Neuronal stem cell (in vitro differentiated cells): ENCODE data around the gene RER1.

ENCODE experiments used
- DNase-seq: peaks from one replicate; pipeline ENCODE4 v3.0.0-alpha.2; 2013; ENCODE audit warnings: low spot score
- H2AFZ ChIP-seq: one replicate; pipeline ENCODE4 v1.6.1; 2013; ENCODE audit warnings: mild to moderate bottlenecking, low read length, inconsistent platforms
- H2AK5ac ChIP-seq: 2 replicates; pipeline ENCODE4 v1.6.1; 2013; ENCODE audit warnings: low read depth, mild to moderate bottlenecking, inconsistent platforms, low read length, moderate library complexity, mixed read lengths
- H2BK120ac ChIP-seq: 2 replicates; pipeline ENCODE4 v1.6.1; 2013; ENCODE audit warnings: low read depth, mild to moderate bottlenecking, inconsistent platforms, low read length, moderate library complexity, mixed read lengths
- H2BK12ac ChIP-seq: one replicate; pipeline ENCODE4 v1.6.1; 2013; ENCODE audit warnings: low read length, inconsistent platforms
- H2BK15ac ChIP-seq: 2 replicates; pipeline ENCODE4 v1.6.1; 2013; ENCODE audit warnings: mild to moderate bottlenecking, low read length, inconsistent platforms, mixed read lengths
- H2BK5ac ChIP-seq: one replicate; pipeline ENCODE4 v1.6.1; 2013; ENCODE audit warnings: inconsistent platforms, mild to moderate bottlenecking, low read length, moderate library complexity
- H3K14ac ChIP-seq: one replicate; pipeline ENCODE4 v1.6.1; 2013; ENCODE audit warnings: low read length, inconsistent platforms
- H3K18ac ChIP-seq: 2 replicates; pipeline ENCODE4 v1.6.1; 2013; ENCODE audit warnings: low read length, inconsistent platforms
- H3K23ac ChIP-seq: 2 replicates; pipeline ENCODE4 v1.6.1; 2013; ENCODE audit warnings: low read depth, mild to moderate bottlenecking, mixed read lengths, low read length, inconsistent platforms; ENCODE audit not compliant: poor library complexity
- H3K27ac ChIP-seq: replicated peaks from 3 replicates; pipeline ENCODE4 v1.5.1; 2013; ENCODE audit warnings: low read length, inconsistent platforms
- H3K27me3 ChIP-seq, 3 experiments: 2 replicates each; pipeline ENCODE4 v1.6.1; 2013; ENCODE audit warnings: low read length in 3 of 3, mild to moderate bottlenecking in 2 of 3, inconsistent platforms in 1 of 3, low read depth in 1 of 3, mixed read lengths in 1 of 3, moderate library complexity in 1 of 3; ENCODE audit not compliant: control insufficient read depth in 3 of 3, insufficient read depth in 3 of 3
- H3K36me3 ChIP-seq, 2 donors: replicated peaks in 1 of 2; 2 replicates each; pipeline ENCODE4 v1.6.1; 2013; ENCODE audit warnings: low read length in 2 of 2; ENCODE audit not compliant: control insufficient read depth in 2 of 2, insufficient read depth in 2 of 2
- H3K4ac ChIP-seq: 2 replicates; pipeline ENCODE4 v1.6.1; 2013; ENCODE audit warnings: inconsistent platforms, mild to moderate bottlenecking, low read length, moderate library complexity
- H3K4me1 ChIP-seq, 2 donors: 1 replicate in 1 of 2; 2 replicates in 1 of 2; pipeline ENCODE4 v1.6.1; 2013; ENCODE audit warnings: low read length in 2 of 2, low read depth in 1 of 2; ENCODE audit not compliant: control insufficient read depth in 2 of 2, insufficient read depth in 1 of 2
- H3K4me2 ChIP-seq: one replicate; pipeline ENCODE4 v1.6.1; 2013; ENCODE audit warnings: mild to moderate bottlenecking, low read length, inconsistent platforms; ENCODE audit not compliant: insufficient read depth, poor library complexity, severe bottlenecking
- H3K4me3 ChIP-seq, 2 donors: 2 replicates each; pipeline ENCODE4 v1.5.1; 2013; ENCODE audit warnings: low read length in 2 of 2, mild to moderate bottlenecking in 2 of 2, inconsistent platforms in 1 of 2, moderate library complexity in 1 of 2
- H3K79me1 ChIP-seq: one replicate; pipeline ENCODE4 v1.6.1; 2013; ENCODE audit warnings: low read depth, mild to moderate bottlenecking, inconsistent platforms, low read length, moderate library complexity
- H3K9ac ChIP-seq: one replicate; pipeline ENCODE4 v1.6.1; 2013; ENCODE audit warnings: mild to moderate bottlenecking, low read depth, low read length, inconsistent platforms; ENCODE audit not compliant: poor library complexity
- H3K9me3 ChIP-seq, 2 donors: replicated peaks in 1 of 2; 2 replicates each; pipeline versions ENCODE3 to v1.6.1; 2013; ENCODE audit warnings: low read length in 2 of 2, mild to moderate bottlenecking in 2 of 2, inconsistent platforms in 1 of 2, low read depth in 1 of 2, mixed read lengths in 1 of 2, moderate library complexity in 1 of 2; ENCODE audit not compliant: control insufficient read depth in 2 of 2, insufficient read depth in 1 of 2
- H4K8ac ChIP-seq: one replicate; pipeline ENCODE4 v1.6.1; 2013; ENCODE audit warnings: low read depth, mild to moderate bottlenecking, inconsistent platforms, low read length, moderate library complexity
- H4K91ac ChIP-seq: one replicate; pipeline ENCODE4 v1.6.1; 2013; ENCODE audit warnings: low read length, low read depth, mild to moderate bottlenecking, inconsistent platforms; ENCODE audit not compliant: poor library complexity
- WGBS, 2 donors: extraction: QIAGEN DNeasy Blood & Tissue Kit; methylation state at CpG; one replicate each; pipeline ENCODE4 v1.1.7; 2013; ENCODE audit warnings: missing lambda C conversion rate in 2 of 2, mixed read lengths in 1 of 2; ENCODE audit not compliant: insufficient read length in 2 of 2, insufficient replicate concordance in 1 of 2; ENCODE audit errors: extremely low coverage in 2 of 2; 5-methylcytosine and 5-hydroxymethylcytosine counted together

Gene RER1

DNA sequence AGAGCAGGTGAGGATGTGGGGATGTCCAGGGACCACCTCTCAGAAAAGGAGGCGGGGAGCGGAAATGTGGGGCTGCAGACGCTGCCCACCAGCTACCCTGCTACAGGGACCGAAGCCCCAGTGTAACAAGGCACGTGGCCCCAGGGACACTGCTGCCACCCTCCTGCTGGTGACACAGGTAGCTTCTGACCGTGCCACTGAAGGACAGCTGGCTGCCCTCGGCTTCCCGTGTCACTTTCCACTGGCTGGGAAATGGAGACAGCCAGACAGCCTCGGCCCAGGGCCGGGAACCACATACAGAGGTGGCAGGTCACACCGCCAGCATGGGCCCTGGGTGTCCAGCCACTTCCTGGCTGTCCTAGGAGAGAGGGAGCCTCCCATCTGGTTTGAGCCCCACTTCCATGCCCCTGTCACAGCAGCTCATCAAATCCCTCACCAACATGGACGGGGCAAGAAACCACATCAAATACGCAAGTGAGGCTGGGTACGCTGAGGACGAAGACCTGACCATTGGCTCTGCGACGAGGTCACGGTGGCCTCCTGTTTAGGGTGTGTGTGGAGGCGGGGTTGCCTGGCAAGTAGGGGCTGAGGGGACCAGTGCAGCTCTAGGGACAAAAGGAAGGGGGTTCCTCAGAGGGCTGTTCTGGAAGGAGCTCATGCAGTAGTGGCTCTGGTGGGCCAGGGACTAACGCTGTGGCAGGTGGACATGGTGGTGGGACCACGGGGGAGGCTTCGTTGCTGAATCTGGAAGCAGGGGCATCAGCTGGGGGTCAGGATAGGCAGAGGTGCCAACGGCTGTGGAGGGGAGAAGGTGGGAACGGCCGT, 15.7 kb downstream of the RER1 start:
- Histone ChIP-seq H3K18ac (no peak overlapping the region), H3K4ac (no peak overlapping the region), H2AFZ (no peak overlapping the region), H2BK12ac (no peak overlapping the region), H3K27me3 (no peaks in the 10 kb centered on the region), H3K4me3 (no peak overlapping the region), H3K36me3 (peaks cover 52 to 76% of the 10 kb centered on the region in 2 donors), H3K9ac (peak overlapping the region; percentile 21), H2BK120ac (no peak overlapping the region), H3K4me1 (peaks cover 0 to 4% of the 10 kb centered on the region in 2 donors), H3K14ac (no peak overlapping the region), H4K91ac (no peak overlapping the region), H3K79me1 (peaks cover 12% of the 10 kb centered on the region), H3K9me3 (no peaks in the 10 kb centered on the region), H3K27ac (no peak overlapping the region), H2BK15ac (no peak overlapping the region), H3K4me2 (no peak overlapping the region), H2AK5ac (no peak overlapping the region), H4K8ac (no peak overlapping the region), H3K23ac (peak overlapping the region; percentile 73), H2BK5ac (peak overlapping the region; percentile 11)
- no CpG with 5 or more reads among the region's 25 CpGs for WGBS, 2 donors
- DNase-seq = no peak

DNA sequence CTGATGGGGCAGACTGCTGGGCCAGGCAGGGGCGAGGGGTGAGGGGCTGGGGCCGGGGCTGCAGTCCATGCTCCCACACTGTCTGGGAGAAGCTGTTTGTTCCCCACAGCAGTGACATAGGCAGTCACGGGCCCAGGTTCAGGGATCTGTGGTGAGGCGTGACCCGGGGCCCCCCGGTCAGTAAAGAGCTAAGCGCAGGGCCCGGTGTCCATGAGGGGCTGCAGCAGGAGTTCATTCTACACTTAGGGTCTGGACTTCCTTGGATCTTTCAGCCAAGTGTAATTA, 16.3 kb downstream of the RER1 start:
- no peak overlapping the region for H3K23ac ChIP-seq
- H2BK120ac ChIP-seq = no peak overlapping the region
- no peak overlapping the region for H2BK5ac ChIP-seq
- H3K4ac ChIP-seq = no peak overlapping the region
- H2AFZ ChIP-seq = no peak overlapping the region
- H4K8ac ChIP-seq = no peak overlapping the region
- no peaks in the 10 kb centered on the region for H3K27me3 ChIP-seq
- no peak overlapping the region for H3K14ac ChIP-seq
- H2AK5ac ChIP-seq = no peak overlapping the region
- no peak overlapping the region for H4K91ac ChIP-seq
- no peak overlapping the region for H2BK15ac ChIP-seq
- no peak overlapping the region for H3K4me2 ChIP-seq
- no peak overlapping the region for H3K18ac ChIP-seq
- no peak for DNase-seq
- H3K79me1 ChIP-seq = peaks cover 12% of the 10 kb centered on the region
- no peak overlapping the region for H3K4me3 ChIP-seq
- no peaks in the 10 kb centered on the region for H3K9me3 ChIP-seq
- H3K4me1 ChIP-seq = peaks cover 2 to 4% of the 10 kb centered on the region in 2 donors
- WGBS, 2 donors = no CpG with 5 or more reads among the region's 8 CpGs
- H3K27ac ChIP-seq = no peak overlapping the region
- no peak overlapping the region for H2BK12ac ChIP-seq
- H3K36me3 ChIP-seq = peaks cover 48 to 71% of the 10 kb centered on the region in 2 donors
- H3K9ac ChIP-seq = no peak overlapping the region

DNA sequence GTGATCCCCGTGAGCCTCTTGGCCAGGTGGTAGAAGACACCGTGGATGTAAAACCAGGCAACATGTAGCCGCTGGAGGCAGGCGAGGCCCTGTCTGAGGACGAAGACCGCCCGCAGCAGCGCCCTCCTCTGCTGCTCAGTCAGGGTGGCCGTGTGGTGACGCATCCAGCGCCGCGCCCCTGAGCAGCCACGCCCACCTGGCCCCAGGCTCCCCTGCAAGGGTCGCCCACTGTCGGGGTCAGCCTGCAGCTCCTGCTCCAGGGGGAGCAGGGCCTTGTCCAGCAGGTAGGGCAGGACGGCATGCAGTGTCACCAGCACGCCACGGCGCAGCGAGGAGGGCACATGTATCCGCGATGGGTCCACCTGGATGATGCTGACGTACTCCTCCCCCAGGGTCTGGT, 16.8 kb downstream of the RER1 start:
- Histone ChIP-seq H3K4me3 (no peak overlapping the region), H3K23ac (peak overlapping the region; percentile 73), H3K4me2 (no peak overlapping the region), H3K4ac (no peak overlapping the region), H3K79me1 (peaks cover 12% of the 10 kb centered on the region), H3K36me3 (peaks cover 45 to 65% of the 10 kb centered on the region in 2 donors), H3K14ac (peak overlapping the region; percentile 8), H3K27ac (no peak overlapping the region), H2BK12ac (peak overlapping the region; percentile 63), H2BK5ac (no peak overlapping the region), H2BK120ac (no peak overlapping the region), H3K9ac (peak overlapping the region; percentile 21), H2BK15ac (no peak overlapping the region), H2AFZ (no peak overlapping the region), H3K9me3 (no peaks in the 10 kb centered on the region), H4K8ac (no peak overlapping the region), H3K18ac (no peak overlapping the region), H2AK5ac (peak overlapping the region; percentile 56), H3K4me1 (peaks cover 6 to 7% of the 10 kb centered on the region in 2 donors), H3K27me3 (no peaks in the 10 kb centered on the region), H4K91ac (no peak overlapping the region)
- no peak for DNase-seq
- no CpG with 5 or more reads among the region's 24 CpGs for WGBS, 2 donors

DNA sequence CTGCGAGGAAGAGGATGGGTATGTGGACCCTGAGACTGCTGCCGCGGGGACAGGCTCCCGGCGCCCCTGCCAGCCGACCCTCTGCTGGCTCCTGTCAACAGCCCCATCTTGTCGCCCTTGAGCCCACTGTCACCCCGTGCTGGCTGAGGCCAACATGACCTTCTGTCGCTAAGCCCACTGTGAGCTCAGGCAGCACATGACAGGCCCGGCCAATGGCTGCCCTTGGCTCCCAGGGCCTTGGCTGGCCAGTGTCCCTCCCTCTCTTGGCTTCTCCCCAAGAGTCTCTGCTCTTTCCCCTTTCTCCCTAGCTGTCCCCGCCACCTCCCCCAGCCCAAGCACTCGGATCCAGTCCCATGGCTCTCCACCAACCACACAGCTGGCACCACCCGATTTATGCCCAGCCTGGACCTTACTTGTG, 17.2 kb downstream of the RER1 start:
- Histone ChIP-seq H2BK5ac (peak overlapping the region; percentile 39), H3K9me3 (no peaks in the 10 kb centered on the region), H3K4me1 (peaks cover 11% of the 10 kb centered on the region in 2 donors), H3K4me2 (no peak overlapping the region), H2BK15ac (no peak overlapping the region), H3K9ac (peak overlapping the region; percentile 21), H3K4ac (no peak overlapping the region), H2BK12ac (peak overlapping the region; percentile 22), H3K4me3 (no peak overlapping the region), H2AFZ (no peak overlapping the region), H3K27ac (no peak overlapping the region), H2BK120ac (no peak overlapping the region), H3K18ac (no peak overlapping the region), H4K91ac (no peak overlapping the region), H2AK5ac (peak overlapping the region; percentile 56), H3K79me1 (peaks cover 14% of the 10 kb centered on the region), H3K23ac (peak overlapping the region; percentile 73), H3K27me3 (no peaks in the 10 kb centered on the region), H4K8ac (no peak overlapping the region), H3K14ac (no peak overlapping the region), H3K36me3 (peaks cover 44 to 61% of the 10 kb centered on the region in 2 donors)
- no peak for DNase-seq
- no CpG with 5 or more reads among the region's 13 CpGs for WGBS, 2 donors
